ENCODE results near the gene NTPCR.

- TF ChIP-seq CTCF (IDR thresholded peaks at IDR 0.05) (no peak), POLR2A (IDR thresholded peaks at IDR 0.05) (no peak)
Measured at GRCh38 chr1:232924874-232925273, 25.5 kb upstream of the NTPCR start.

All from transverse colon (tissue), 3 donors.